Measurements from ENCODE around the gene GMEB1. TPM values are rescaled to one million over a fixed set of nuclear protein-coding genes. Genes with fewer than 3 reads are reported as not detected.

GMEB1 gene, protein sequence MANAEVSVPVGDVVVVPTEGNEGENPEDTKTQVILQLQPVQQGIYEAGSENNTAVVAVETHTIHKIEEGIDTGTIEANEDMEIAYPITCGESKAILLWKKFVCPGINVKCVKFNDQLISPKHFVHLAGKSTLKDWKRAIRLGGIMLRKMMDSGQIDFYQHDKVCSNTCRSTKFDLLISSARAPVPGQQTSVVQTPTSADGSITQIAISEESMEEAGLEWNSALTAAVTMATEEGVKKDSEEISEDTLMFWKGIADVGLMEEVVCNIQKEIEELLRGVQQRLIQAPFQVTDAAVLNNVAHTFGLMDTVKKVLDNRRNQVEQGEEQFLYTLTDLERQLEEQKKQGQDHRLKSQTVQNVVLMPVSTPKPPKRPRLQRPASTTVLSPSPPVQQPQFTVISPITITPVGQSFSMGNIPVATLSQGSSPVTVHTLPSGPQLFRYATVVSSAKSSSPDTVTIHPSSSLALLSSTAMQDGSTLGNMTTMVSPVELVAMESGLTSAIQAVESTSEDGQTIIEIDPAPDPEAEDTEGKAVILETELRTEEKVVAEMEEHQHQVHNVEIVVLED
- 9.5 and 11.5 TPM in 2 replicates for total RNA-seq

DNA sequence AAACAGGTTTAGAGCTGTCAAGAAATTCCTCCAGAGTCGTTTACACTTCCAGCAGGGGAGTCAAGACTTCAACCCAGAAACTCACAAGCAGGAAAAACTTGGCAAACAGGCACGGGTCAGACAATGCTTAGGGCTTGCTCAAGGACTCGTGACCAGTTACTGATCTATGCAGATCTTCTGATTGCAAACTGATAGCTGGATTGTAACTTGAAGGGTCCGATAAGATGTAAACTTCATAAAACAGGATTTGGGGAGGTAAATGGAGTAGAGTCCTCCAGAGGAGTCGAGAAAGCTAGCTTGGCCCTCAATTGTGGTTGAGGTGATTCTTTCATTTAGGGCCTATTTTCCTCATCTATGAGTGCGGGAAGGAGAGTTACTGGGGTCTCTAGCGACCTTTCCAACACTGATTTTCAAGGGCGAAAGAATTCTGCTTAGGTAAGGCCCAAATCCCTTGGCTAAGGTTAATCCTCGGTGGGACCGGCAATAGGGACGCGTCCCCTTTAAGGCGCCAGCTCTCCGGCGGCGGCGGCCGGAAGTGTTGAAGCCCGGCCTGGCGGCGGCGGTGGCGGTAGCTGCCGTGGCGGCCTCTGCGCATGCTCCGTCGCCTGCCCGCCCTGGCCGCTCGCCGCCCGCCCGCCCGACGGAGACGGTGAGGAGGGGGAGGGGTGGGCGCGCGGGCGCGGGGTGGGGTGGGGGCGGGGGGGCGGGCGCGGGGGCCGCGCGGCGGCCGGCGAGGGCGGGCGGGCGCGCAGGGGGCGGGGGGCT, at the start of gene GMEB1:
Gene GMEB1 (plus strand): TSS at position 594 of the 765 bp plus-strand sequence. CDS start 14,829 bp downstream, outside the sequence.
- peak within 1 kb of the TSS; percentile 71 for H3K4me3 ChIP-seq (ENCODE audit: low read depth, low read length)
- TF ChIP-seq, protein P1, sequence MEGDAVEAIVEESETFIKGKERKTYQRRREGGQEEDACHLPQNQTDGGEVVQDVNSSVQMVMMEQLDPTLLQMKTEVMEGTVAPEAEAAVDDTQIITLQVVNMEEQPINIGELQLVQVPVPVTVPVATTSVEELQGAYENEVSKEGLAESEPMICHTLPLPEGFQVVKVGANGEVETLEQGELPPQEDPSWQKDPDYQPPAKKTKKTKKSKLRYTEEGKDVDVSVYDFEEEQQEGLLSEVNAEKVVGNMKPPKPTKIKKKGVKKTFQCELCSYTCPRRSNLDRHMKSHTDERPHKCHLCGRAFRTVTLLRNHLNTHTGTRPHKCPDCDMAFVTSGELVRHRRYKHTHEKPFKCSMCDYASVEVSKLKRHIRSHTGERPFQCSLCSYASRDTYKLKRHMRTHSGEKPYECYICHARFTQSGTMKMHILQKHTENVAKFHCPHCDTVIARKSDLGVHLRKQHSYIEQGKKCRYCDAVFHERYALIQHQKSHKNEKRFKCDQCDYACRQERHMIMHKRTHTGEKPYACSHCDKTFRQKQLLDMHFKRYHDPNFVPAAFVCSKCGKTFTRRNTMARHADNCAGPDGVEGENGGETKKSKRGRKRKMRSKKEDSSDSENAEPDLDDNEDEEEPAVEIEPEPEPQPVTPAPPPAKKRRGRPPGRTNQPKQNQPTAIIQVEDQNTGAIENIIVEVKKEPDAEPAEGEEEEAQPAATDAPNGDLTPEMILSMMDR (conservative IDR thresholded peaks at IDR 0.05; ENCODE audit: low read depth, low read length) = no peak
- DNase-seq (ENCODE audit: low read depth) = no peak

DNA sequence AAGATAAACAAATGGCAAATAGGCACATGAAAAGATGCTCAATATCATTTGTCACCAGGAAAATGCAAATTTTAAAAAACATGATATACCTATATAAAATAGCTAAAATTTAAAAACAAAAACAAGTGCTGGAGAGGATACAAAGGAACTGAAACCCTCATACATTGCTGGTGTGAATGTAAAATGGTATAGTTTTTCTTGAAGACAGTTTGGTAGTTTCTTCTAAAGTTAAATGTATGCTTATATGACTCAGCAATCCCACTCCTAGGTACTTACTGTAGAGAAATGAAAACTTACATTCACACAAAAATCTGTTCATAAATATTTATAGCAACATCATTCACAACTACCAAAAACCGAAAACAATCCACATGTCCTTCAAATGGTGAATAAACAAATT, 36.9 kb upstream of the GMEB1 start:
- TF ChIP-seq, protein P1 (conservative IDR thresholded peaks at IDR 0.05; ENCODE audit: low read depth, low read length) = no peak
- DNase-seq (ENCODE audit: low read depth) = no peak
- no peak overlapping the region for H3K4me3 ChIP-seq (ENCODE audit: low read depth, low read length)

DNA sequence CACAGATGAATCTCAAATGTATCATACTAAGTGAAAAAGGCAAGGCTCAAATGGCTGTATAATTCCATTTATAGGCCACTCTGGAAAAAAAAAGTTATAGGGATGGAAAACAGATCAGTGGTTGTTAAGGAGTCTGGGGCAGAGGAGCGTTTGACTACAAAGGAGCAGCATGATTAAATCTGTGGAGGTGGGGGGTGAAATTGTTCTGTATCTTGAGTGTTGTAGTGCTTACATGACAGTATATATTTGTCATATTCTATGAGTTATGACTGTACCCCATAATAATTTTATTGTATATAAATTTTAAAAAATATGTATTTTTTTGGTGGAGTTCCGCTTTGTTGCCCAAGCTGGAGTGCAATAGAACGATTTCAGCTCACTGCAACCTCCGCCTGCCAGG, 36.0 kb upstream of the GMEB1 start:
- H3K4me3 ChIP-seq (ENCODE audit: low read depth, low read length) = no peak overlapping the region
- TF ChIP-seq, protein P1 (conservative IDR thresholded peaks at IDR 0.05; ENCODE audit: low read depth, low read length) = no peak
- no peak for DNase-seq (ENCODE audit: low read depth)

DNA sequence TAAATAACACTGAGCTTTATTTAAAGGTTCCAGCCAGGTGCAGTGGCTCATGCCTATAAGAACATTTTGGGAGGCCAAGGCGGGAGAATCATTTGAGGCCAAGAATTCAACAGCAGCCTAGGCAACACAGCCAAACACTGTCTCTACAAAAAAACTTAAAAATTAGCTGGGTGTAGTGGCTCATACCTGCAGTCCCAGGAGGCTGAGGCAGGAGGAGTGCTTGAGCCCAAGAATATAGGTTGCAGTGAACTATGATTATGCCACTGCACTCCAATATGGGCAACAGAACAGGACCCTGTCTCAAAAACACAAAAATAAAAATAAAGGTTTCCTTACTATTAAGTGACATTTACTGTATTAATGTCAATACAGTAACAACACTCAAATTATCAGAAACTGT, 27.8 kb upstream of the GMEB1 start:
- DNase-seq (ENCODE audit: low read depth) = no peak
- H3K4me3 ChIP-seq (ENCODE audit: low read depth, low read length) = no peak overlapping the region
- TF ChIP-seq, protein P1 (conservative IDR thresholded peaks at IDR 0.05; ENCODE audit: low read depth, low read length) = peak; percentile 52

DNA sequence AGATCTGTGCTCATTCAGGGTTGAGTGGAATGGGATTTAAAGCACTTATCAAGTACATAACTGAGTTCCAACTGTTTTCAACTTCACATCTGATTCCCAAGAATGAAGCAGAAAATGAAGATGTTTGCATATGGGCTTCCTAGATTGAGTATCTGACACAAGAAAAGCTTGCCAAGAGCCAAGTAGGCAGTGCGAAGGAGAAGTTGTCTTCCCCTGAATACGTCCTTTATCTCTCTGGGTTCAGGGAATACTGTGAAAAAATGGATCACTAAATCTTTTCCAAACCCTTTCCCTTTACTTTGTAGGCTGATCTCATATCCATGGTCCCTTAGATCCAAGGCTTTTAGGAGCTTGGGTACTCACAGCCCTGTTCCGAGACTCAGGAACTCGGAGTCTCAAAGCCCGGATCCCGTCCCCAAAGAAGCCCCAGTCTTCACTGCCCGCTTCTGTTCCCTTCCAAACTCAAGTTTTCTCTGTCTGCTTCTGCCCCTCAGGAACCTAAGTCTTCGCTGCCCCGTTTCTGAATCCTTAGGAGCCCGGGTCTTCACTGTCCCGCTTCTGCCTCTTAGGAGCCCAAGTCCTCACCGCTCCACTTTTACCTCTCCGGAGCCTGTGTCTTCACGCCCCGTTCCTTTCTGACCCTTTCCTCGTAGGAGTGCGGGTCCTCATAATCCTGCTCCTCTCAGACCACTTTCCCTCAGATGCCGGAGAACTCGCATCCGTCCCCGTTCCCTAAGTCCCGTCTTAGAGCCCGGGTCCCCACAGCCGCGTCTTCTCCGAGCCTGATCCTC, 26.3 kb upstream of the GMEB1 start:
- TF ChIP-seq, protein P1 (conservative IDR thresholded peaks at IDR 0.05; ENCODE audit: low read depth, low read length) = no peak
- H3K4me3 ChIP-seq (ENCODE audit: low read depth, low read length) = peak overlapping the region; percentile 87
- no peak for DNase-seq (ENCODE audit: low read depth)

DNA sequence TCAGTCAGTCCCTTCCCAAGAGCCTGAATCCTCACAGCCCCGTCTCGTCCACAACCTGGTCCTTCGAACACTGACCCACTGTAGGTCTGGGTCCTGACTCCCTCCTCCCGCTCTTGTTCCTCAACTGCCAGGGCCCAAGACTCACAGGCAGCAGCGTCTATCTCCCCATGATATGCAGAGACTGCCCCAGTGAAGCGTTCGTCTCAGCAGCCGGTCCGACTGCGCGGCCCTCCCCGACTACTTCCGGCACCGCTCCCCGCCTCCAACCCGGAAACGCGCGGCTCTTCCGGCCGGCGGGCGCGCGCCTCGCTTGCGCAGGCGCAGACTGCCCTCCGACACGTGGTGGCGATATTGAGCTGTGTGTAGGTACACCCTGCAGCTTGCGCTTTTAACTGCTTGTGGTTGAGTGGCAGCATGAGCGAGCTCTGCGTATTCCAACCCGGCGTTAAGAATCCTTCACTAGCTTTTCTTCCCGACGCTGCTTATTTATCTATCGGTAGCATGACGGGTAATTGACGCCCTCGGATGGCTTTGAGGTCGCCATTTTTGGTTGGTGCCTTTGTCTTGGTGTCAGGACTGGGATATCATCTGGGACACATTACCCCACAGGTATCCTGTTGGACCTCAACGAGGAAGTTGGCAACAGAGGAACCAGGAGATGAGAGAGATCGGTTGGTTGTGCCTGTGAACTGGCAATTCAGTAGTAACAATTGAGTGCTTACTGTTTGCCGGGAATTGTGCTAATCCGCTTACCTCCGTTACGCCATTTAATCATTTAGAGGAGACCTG, 25.5 kb upstream of the GMEB1 start, which contains the start of gene TAF12:
Gene TAF12 (minus strand): TSS at position 221 of the 789 bp plus-strand sequence. CDS start 20,986 bp downstream, outside the sequence.
- peak within 1 kb of the TSS; percentile 87 for H3K4me3 ChIP-seq (ENCODE audit: low read depth, low read length)
- DNase-seq (ENCODE audit: low read depth) = peak; percentile 78
- TF ChIP-seq, protein P1 (conservative IDR thresholded peaks at IDR 0.05; ENCODE audit: low read depth, low read length) = peak; percentile 35
